Breast epithelium (tissue), 4 donors: ENCODE results near the gene ORAI2. TPM values are rescaled to one million over a fixed set of nuclear protein-coding genes. Genes with fewer than 3 reads are reported as not detected.

Experiments used
- DNase-seq, 2 donors: peaks; one replicate each; pipeline ENCODE4 v3.0.0-alpha.2; 2019; ENCODE audit warnings: low spot score in 2 of 2
- H3K27ac ChIP-seq, 2 donors: fragments of 200-600 bp; sonication (generic) in 1 of 2; one replicate each; pipeline ENCODE4 v1.5.1; 2016 to 2019; ENCODE audit warnings: mild to moderate bottlenecking in 1 of 2
- H3K27me3 ChIP-seq, 2 donors: fragments of 200-600 bp; sonication (generic) in 1 of 2; one replicate each; pipeline versions ENCODE4 v1.5.1 to v1.6.0; 2017 to 2019; ENCODE audit warnings: control low read depth in 1 of 2, mild to moderate bottlenecking in 1 of 2
- H3K36me3 ChIP-seq: fragments of 200-600 bp; one replicate; pipeline ENCODE4 v1.5.1; 2019
- H3K4me1 ChIP-seq, 2 donors: fragments of 200-600 bp; sonication (generic); one replicate each; pipeline ENCODE4 v1.5.1; 2016 to 2019; ENCODE audit warnings: control low read depth in 1 of 2
- H3K4me3 ChIP-seq, 3 donors: fragments of 200-600 bp; sonication (generic); 1 replicate in 2 of 3; 2 replicates in 1 of 3; pipeline ENCODE4 v1.5.1; 2016 to 2019; ENCODE audit warnings: mild to moderate bottlenecking in 3 of 3, moderate library complexity in 2 of 3
- H3K9me3 ChIP-seq, 2 donors: fragments of 200-600 bp; sonication (generic) in 1 of 2; one replicate each; pipeline ENCODE4 v1.5.1; 2016 to 2019; ENCODE audit warnings: control low read depth in 1 of 2
- CTCF ChIP-seq, 3 donors: fragments of 450-650 bp; IDR thresholded peaks; one replicate each; pipeline ENCODE4 v1.5.1; 2016 to 2017; ENCODE audit warnings: antibody characterized with exemption in 3 of 3, mild to moderate bottlenecking in 3 of 3, moderate library complexity in 3 of 3
- POLR2A ChIP-seq: fragments of 450-650 bp; IDR thresholded peaks from one replicate; pipeline ENCODE4 v1.6.1; 2016; ENCODE audit warnings: antibody characterized with exemption, mild to moderate bottlenecking, moderate library complexity
- POLR2AphosphoS5 ChIP-seq, 3 donors: sonication (generic); formaldehyde crosslinking; IDR thresholded peaks; one replicate each; pipeline ENCODE4 v1.6.1; 2017; ENCODE audit warnings: antibody characterized with exemption in 3 of 3
- intact Hi-C: fragments of 100-400 bp; cut with DNase I; formaldehyde crosslinking; loops from one replicate; pipeline ENCODE4 v1.15.1; 2023; ENCODE audit warnings: low total_unique reads
- total RNA-seq, 3 donors: library from RNA; depleted of rRNA; stranded (reverse); fragments of >200 nt; gene quantifications; one replicate each; pipeline ENCODE4 v1.1.0, GENCODE V29; 2016

The ORAI2 gene
- total RNA-seq, 3 donors from 2014 or later: 8.3 to 24.9 (median 18.1) TPM

- H3K36me3 ChIP-seq: peaks cover 6% of the 10 kb centered on the region
- peak overlapping the region; percentile 40 to 58 for H3K27ac ChIP-seq
- DNase-seq: no peak
- no peaks in the 10 kb centered on the region for H3K27me3 ChIP-seq
- TF ChIP-seq POLR2AphosphoS5 (IDR thresholded peaks at IDR 0.05) (no peak), POLR2A (no peak)
- intact Hi-C loops: no loop called here
- no peaks in the 10 kb centered on the region for H3K4me1 ChIP-seq
- no peak overlapping the region for H3K4me3 ChIP-seq
- no peaks in the 10 kb centered on the region for H3K9me3 ChIP-seq
Measured at GRCh38 chr7:102427019-102427405, 6.4 kb upstream of the ORAI2 start.

GRCh38 chr7:102429141-102429899 is 4.1 kb upstream of the ORAI2 start:
- Histone ChIP-seq H3K36me3 (peaks cover 6% of the 10 kb centered on the region), H3K9me3 (no peaks in the 10 kb centered on the region), H3K4me1 (no peaks in the 10 kb centered on the region), H3K4me3 (no peak overlapping the region), H3K27ac (no peak overlapping the region), H3K27me3 (no peaks in the 10 kb centered on the region)
- no peak for TF ChIP-seq POLR2AphosphoS5 (IDR thresholded peaks at IDR 0.05)
- no peak for TF ChIP-seq CTCF (IDR thresholded peaks at IDR 0.05)
- no peak for TF ChIP-seq POLR2A
- DNase-seq: no peak
- intact Hi-C loops: no loop called here

- H3K27ac ChIP-seq: peak overlapping the region; percentile 57 to 86
- no peak overlapping the region for H3K4me3 ChIP-seq
- no peaks in the 10 kb centered on the region for H3K4me1 ChIP-seq
Measured at GRCh38 chr7:102431617-102432298, 1.6 kb upstream of the ORAI2 start.

GRCh38 chr7:102432442-102433218 is 745 bp upstream of the ORAI2 start:
- Histone ChIP-seq H3K4me3 (peak overlapping the region; percentile 83 to 98 (median 86)), H3K4me1 (no peaks in the 10 kb centered on the region), H3K36me3 (no peaks in the 10 kb centered on the region), H3K27me3 (no peaks in the 10 kb centered on the region), H3K9me3 (no peaks in the 10 kb centered on the region), H3K27ac (peak overlapping the region; percentile 84 to 86)
- TF ChIP-seq POLR2AphosphoS5 (IDR thresholded peaks at IDR 0.05): no peak
- no peak for TF ChIP-seq POLR2A
- TF ChIP-seq CTCF (IDR thresholded peaks at IDR 0.05): no peak
- intact Hi-C loops: no loop called here
- DNase-seq: no peak

More at GRCh38 chr7:102431617-102432298, 1.6 kb upstream of the ORAI2 start:
- Histone ChIP-seq H3K9me3 (no peaks in the 10 kb centered on the region), H3K36me3 (no peaks in the 10 kb centered on the region), H3K27me3 (no peaks in the 10 kb centered on the region)
- no peak for DNase-seq
- TF ChIP-seq POLR2AphosphoS5 (IDR thresholded peaks at IDR 0.05) (no peak), POLR2A (no peak), CTCF (IDR thresholded peaks at IDR 0.05) (no peak)
- intact Hi-C loops: no loop called here

- Histone ChIP-seq H3K27ac (peak overlapping the region; percentile 2 to 84), H3K4me1 (no peaks in the 10 kb centered on the region), H3K27me3 (no peaks in the 10 kb centered on the region), H3K4me3 (peak overlapping the region; percentile 83 to 98 (median 86)), H3K36me3 (no peaks in the 10 kb centered on the region), H3K9me3 (no peaks in the 10 kb centered on the region)
- DNase-seq: no peak
- TF ChIP-seq POLR2A: no peak
- TF ChIP-seq POLR2AphosphoS5 (IDR thresholded peaks at IDR 0.05): no peak
- no peak for TF ChIP-seq CTCF (IDR thresholded peaks at IDR 0.05)
- intact Hi-C loops: no loop called here
Measured at GRCh38 chr7:102434039-102434486, 688 bp downstream of the ORAI2 start.
